Measurements from ENCODE around the gene VPS37B.
"Not testable (repeated sequence)": the region's sequence is repeated elsewhere in the genome, so short reads cannot be mapped to it uniquely, and the experiment has no call there.

Gene VPS37B

DNA sequence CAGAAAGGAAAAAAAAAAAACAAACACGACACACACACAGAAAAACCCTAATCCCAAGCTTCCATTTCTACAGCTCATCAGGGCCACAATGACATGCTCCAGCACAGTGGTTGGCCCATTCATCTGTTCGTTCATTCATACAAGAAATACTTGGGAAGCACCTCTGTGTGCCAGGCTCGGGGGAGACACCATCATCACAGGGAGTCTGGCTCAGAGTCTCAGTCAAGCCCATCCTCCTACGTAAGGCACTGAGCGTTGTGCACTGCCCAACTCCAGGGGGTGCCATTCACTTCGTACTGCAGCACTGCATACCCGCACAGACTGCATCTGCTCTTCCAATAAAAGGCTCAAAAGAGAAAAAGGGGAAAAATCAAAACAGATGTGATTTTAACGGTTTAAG, 15.3 kb downstream of the VPS37B start:
- no peak for DNase-seq

DNA sequence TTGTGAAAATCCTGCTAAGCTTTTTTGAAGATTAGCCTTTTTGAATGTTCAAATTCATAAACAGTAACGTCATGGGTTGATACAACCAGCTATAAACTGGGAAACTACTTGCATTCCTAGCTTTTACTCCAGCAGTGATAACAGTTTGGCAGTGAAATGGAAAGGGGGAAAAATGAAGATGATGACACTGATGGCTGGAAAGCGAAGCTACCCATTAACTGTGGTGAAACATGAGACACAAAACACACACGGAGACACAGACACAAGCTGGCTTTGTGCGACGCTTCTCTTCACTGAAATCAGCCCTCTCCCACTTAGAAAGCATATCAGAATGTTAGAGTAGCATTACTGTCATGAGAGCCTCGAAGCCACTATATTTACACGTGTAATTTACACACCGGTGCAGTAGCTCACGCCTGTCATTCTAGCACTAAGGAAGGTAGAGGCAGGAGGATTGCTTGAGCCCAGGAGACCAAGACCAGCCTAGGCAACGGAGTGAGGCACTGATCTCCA, 15.7 kb downstream of the VPS37B start:
- DNase-seq, result no peak

DNA sequence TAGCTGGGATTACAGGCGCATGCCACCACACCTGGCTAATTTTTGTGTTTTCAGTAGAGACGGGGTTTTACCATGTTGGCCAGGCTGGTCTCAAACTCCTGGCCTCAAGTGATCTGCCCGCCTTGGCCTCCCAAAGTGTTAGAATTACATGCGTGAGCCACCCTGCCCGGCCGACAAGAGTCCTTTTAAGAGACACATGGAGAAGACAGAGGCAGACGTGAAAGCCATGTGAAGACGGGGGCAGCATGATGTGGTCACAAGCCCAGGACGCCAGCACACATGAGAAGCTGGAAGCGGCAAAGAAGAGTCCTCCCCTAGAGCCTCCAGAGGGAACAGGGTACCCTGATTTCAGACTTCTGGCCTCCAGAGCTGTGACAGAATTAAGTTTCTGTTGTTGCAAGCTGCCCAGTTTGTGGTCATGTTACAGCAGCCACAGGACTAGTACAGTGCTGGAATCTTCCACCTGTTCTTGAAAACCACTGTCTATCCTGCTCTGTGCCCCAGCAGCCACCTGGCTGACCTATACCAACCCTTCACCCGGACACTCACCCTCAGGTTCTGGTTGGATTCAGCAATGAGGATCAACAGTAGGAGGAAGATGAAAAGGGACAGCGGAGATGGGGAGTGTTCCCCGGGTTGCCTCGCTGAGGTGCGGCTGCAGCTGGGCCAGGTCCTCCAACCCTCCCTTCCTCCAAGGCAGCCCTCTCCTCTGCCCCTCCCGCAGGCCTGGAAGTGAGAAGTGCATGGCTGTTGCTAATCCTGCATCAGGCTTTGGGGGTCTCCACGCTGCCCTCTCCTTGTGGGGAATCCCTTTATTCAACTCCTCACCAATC, 16.9 kb downstream of the VPS37B start:
- no peak for DNase-seq

DNA sequence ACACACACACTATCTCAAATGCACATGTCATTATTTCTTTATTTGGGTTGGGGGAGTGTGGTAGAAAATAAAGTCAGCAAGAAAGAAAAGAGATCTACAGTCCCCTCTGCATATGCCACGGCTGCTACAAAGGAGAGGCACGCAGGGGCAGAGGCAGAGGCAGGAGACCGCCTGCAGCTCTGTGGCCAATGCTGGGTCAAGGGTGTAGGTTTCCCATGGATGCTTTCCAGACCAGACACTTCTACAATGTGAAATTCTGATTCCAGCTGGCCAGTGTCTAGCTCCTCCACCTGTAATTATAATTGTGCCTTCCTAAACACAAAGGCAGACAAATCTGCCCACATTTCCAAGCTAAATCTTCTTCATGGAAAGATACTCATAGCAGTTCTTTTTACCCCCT, 19.2 kb downstream of the VPS37B start:
- DNase-seq, result no peak

DNA sequence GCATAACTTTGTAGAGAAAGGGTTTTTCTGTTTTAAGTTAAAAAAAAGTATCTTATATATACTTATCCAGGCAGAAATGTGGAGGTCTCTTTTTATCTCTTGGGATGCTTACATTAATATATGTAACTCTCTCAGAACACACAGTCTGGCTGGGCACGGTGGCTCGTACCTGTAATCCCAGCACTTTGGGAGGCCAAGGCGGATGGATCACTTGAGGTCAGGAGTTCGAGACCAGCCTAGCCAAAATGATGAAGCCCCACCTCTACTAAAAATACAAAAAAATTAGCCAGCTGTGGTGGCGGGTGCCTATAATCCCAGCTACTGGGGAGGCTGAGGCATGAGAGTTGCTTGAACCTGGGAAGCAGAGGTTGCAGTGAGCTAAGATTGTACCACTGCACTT, 19.6 kb downstream of the VPS37B start:
- not testable (repeated sequence) for DNase-seq

DNA sequence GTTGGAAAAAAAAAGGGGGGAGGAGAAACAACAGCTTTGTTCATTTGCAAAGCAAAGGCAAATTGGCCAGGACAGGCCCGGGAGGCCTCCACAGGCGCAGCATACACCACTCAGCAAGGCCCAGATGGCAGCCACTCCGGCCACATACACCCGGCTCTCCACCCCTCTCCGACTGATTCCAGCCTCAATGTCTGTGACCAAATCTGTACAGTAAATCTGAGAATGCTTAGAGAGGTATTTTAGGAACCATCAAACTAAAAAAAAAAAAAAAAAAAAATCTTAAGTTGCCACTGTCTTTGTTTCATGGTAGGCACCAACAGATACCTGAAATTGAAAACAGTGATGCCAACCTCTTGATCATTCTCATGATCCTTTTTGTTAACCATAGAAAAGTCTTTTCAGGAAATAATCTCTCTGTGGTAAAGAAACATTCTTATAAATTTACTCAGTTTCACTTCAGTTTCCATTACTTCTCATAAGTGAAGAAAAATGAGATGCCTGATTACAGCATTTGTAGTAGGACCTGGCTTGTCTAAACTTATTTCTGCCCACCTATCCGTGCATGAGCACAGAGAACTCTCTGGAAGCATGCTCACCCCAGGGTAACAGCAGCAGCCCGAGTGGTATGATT, 20.2 kb downstream of the VPS37B start:
- DNase-seq, result no peak

DNA sequence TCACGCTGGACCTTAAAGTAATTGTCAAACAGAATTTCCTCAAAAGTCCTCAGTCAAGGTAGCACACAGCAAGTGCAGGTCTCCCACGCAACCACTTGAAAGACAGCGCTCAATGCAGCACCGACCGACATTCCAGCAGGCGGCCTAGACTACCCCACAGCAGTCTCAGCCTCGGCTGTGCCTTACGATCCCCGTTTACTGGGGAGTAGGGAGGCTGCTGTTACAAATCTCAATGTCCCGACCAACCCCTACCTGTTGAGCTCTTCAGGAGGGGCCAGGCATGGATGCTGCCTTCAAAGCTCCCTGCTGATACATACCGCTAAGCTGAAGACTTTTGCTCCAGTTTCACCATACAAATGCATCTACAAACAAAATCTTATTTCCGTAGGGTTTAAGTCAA, 21.8 kb downstream of the VPS37B start:
- no peak for DNase-seq

DNA sequence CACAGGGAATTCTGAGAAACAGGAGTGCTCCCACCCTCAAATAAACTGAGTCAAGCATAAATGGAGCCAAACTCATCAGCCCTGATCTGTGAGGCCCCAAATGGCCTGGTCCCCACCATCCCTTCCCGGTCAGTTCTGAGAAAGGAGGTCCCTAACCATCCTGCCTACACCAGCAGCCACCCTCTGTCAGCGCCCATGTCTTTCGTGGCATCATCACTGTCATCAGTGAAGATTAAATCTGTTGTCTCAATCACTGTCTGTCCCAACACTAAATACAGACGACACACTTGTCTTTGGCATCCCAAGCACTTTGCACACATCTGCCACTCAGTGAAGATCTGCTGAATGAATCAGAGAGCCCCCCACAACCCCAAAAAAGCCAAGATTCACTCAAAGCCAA, 22.4 kb downstream of the VPS37B start:
- no peak for DNase-seq

DNA sequence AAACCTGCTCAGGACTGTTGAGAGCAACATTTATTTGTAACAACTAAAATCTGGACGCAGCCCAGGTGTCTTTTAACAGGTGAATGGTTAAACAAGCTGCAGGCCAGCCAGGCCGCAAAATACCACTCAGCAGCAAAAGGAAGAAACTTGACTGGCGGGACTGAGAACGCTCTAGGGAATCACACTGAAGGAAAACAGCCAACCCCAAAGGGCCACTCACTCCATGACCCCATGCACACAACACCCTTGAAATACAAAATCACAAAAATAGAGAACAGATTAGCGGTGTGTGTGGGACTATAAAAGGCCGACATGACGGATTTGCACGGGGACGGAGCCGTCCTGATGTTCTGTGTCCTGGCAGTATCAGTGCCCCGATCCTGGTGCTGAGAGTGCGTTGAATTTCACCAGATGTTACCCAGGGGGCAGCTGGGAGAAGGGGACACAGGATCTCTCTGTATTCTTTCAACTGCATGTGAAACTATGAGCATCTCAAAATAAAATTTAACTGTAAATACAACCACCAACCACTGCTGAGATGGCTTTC, 23.0 kb downstream of the VPS37B start:
- no peak for DNase-seq

DNA sequence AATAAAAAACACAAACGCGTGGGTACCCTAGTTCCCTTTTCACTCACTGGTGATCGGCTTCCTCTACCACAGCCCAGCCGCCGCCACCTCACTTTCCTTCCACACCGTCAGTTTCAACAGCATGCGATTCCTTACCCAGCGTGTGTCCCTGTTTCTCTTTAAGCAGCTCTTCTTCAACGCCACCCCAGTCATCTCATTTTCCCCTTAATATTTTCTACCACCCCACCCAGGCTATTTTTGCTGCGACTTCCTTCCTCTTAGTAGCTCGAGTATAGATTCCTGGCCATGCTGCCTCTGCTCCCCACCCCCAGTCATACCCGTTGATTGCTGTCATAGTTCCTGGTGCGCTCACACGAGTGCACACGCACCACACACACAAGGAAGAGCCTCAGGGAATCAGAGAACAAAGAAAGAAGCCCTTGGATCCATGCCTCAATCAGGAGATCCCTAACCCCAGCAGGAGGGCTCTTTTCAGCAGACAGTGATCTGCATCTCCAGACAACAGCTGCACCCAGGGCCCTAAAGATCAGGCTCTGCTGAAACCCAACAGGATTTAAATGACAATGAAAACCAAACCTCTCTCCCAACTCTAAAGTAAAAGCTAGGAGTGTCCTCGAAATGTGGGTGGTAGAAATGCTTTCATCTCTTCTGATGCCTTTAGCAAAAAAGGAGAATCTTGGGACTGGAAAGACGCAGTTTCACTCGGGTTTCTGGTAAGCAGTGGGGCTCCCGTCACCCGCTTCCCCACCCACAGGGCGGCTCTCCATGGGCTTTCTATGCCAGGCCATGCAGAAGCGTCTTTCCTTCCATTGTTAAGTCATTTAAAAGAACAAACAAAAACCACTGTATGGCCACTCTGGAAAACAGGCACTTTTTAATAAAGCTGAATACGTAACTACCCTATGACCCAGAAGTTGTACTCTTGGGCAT, 23.8 kb downstream of the VPS37B start:
- DNase-seq, result no peak

DNA sequence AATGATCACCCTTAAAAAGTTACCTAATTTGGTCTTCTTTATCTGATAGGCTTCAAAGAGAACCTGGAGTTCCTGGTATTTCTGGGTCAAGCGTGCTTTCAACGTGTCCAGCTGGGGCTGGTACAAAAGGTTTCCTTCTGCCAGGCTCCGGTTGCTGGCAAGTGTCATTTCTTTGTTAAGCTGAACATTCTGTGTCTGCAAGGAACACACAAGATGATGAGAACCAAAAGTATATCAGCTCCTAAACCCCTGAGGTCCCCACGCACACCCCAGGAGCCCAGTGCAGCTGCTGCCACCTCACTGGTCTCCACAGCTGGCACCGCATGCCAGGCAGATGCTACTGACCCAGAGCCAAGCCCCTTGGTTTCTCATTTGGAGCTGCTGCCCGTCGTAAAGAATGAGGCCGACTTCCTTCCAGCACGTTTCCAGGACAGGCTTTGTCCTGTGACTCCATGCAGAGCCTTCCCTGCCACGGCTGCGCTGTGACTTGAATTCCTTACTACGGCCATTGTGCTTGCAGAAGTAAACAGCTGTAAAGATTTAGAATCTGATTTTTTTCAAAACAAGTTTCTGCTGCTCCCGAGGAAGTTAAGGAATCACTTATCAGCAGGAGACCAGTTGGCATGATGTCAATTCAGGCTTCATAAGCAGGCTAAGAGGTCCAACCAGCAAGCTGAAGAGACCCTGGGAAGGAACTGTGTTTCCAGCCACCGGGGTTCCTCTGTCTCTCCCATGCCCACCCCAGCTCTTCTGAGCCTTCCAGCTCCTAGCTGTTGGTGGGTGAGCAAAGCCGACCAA, 24.9 kb downstream of the VPS37B start:
- DNase-seq, result no peak

DNA sequence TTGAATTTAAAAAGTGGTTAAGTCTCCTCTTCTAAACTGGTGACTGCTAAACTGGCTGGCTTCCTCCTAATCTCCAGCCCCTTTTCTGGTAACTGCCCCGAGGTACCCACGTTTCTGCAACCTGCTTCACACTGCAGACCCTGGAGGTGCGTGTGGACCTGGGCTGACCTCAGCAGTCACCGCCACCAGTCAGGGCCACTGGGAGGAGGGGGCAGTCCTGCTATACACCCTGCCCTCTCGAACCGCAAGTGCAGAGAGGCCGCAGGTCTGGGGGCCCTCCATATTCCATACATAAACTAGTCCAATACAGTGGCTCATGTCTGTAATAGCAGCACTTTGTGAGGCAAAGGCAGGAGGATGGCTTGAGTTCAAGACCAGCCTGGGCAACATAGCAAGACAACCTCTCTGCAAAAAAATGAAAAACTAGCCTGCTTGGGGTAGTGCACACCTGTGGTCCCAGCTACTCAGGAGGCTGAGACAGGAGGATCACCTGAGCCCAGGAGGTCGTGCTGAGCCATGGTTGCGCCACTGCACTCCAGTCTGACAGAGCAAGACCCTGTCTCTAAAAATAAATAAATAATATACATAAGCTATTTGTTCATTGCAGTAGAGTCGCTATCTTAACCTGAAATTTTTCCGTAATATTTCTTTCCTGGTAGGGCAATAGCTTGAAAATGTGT, 25.6 kb downstream of the VPS37B start:
- no peak for DNase-seq

DNA sequence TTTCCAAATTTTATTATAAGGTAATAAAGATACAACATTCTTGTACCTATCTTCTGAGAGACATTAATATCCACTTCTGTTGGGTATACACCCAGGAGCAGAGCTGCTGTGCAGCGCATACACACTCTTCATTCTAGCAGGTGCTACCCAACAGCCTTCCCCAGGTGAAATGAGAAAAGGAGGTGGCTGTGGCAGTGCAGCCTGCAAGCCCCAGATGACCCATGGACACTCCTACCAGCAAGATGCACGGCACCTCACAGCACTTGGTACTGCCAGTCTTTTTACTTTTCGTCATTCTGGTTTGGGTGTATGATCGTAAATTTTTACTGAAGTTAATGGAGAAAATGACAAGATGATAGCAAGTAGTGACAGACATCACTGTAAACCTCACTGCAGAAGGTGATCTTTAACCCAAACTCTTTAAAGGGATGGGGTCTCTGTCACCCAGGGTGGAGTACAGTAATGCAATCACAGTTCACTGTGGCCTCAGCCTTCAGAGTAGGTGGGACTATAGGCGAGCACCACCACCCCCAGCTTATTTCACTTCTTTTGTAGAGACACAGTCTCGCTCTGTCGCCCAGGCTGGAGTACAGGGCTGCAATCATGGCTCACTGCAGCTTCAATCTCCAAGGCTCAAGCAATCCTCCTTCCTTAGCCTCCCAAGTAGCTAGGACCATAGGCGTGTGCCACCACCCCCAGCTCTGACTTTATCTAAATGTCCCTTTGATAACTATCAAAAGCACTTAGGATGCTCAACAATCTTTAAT, 26.5 kb downstream of the VPS37B start:
- no peak for DNase-seq

DNA sequence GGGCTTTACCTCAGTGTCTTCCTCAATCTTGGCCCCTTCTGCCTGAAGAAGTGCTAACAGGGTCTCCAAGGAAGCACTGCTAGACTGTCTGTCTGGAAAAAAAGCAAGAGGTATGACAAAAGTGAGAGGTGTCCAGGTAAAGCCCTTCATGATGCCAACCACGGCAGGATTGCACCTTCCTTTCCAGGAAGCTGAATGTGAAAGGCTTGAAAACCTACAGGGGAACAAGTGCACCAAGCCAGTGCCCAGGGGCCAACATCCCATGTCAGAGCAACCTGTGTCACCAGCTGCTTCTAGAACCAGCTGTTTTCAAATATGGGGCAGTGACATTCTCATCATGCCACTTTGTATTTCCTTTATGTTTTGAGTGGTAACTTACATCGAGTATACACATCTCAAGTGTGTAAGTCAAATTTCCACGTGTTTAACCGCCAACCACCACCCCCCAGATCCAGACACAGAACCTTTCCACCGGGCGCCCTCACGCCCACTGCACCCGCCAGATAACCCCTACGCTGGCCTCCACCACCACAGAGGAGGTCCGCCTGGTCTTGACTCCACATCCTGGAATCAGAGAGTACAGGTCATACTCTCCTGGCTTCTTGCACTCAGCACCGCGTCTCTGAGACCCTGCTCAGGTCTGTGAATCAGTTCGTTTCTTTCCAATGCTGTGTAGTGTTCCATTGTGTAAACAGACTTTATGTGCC, 27.3 kb downstream of the VPS37B start:
- no peak for DNase-seq

DNA sequence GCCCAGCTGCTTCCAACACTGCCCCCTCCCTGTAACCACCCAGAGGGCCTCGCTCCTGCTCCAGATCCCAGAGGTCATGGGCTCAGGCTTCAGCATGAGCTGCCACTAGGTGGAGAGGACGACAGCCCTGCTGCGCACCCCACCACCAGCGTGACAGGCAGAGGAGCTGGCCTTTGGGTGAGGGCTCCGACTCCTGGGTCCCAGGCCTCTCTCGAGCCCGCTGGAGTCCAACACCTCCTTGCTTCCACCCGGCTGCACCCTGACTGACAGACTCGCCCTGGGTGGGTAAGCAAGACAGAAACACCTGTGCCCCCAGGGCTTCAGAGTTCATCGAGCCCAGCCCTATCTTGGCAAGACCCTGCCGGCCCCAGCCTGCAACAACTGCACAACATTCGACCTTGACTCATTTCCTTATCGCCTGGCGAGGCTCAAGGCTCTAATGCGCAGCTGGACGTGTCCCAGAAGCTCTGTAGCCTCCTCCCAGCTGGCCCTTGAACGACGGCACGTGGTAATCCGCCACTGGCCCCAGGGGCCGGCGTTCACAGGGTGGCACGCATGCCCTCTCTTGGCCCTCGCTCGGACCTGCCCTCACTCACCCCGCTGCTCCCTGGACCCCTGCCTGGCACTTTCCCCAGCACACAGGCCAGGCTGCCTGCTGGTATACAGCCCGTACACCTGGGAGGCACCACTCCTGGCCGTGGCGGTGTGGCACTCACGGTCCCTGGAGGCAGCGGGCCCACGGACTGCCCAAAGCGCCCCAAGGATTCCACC, 28.0 kb downstream of the VPS37B start:
- DNase-seq, result no peak

DNA sequence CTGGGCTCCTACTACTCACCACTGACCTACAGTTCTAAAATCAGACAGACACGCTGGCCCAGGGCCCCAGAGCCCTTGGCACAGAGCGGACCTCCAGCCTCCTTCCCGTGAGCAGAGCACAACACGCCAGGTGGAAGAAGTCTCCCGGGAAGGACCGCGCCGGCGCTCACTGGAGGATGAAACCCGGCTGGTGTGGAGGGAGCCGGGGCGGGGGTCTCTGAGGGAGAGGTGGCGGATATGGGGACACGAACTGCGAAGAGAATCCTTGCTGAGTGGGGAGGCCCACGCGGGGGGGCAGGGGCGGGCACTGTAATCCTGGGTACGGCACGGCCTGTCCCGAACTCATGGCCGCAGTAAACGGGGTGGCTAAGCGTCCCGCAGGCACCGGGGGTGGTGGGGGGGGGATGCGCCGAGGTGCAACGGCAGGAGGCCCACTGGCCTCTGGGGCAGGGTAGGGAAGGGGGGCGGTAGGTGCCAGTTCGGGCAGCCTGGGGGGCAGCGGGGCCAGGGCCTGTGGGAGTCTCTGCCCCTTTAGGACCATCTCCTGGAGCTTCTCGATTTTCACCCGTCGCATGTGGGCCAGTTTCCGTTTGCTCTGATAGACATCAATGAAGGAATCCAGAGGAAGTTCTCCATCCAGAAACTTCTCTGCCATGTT, 28.8 kb downstream of the VPS37B start:
- no peak for DNase-seq

DNA sequence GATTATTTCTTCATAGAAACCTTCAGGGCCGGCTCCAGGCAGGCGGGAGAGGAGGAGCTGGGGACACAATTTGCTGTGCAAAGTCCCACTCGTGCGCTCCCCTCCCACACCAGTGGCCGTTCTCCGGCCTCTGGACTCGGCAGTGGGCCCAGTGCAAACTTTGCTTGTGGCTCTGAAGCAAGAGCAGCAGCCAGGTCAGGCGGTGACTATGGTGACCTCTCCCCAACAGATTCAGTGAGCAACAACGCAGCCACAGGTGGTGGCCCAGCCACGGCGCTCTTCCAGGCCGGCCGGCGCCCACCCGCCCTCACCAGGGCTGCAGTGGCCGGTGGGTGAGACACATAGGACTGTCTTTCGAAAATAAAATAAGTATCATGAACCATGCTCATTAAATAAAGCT, 29.5 kb downstream of the VPS37B start:
- no peak for DNase-seq
